DND-41 (cell line): ENCODE measurements around the gene RPP25.

ENCODE experiments used
- EZH2 ChIP-seq: IDR thresholded peaks from 3 replicates; pipeline ENCODE4 v1.6.1; 2012; ENCODE audit warnings: borderline replicate concordance, low read depth, mild to moderate bottlenecking, moderate library complexity, low read length, inconsistent platforms; ENCODE audit not compliant: severe bottlenecking
- TF ChIP-seq, protein P1 (sequence below): IDR thresholded peaks from 2 replicates; pipeline ENCODE4 v1.5.1; 2012; ENCODE audit warnings: borderline replicate concordance, low read length, moderate library complexity, mild to moderate bottlenecking; ENCODE audit not compliant: poor library complexity, severe bottlenecking; ENCODE audit errors: extremely low read depth

DNA sequence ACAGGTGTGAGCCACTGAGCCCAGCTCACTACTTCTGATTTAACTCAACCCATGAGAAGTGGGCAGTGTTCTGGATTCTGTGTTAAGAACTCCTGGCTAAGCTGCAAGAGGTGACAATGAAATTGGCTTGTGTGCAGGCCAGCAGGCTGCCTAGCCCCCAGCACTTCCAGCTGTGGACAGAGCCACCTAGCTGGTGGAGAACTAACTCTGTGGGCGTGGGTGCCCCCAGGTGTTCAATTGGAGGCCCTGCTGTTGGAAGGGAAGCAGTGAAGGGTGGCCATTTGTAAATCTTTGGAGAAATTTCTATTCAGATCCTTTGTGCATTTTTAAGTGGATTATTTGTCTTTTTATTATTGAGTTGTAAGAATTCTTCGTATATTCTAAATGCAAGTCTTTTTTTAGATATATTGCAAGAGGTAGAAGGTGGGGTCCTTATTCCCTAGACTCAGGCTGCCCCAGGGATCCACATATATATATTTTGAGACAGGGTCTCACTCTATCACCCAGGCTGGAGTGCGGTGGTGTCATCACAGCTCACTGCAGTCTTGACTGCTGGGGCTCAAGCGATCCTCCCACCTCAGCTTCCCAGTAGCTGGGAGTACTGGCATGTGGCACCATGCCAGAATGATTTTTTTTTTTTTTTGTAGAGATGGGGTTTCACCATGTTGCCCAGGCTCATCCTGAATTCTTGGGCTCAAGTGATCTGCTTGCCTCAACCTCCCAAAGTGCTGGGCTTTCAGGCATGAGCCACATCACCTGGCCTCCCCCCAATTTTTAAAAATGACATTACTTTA is 31.6 kb upstream of the RPP25 start:
- TF ChIP-seq, protein P1, sequence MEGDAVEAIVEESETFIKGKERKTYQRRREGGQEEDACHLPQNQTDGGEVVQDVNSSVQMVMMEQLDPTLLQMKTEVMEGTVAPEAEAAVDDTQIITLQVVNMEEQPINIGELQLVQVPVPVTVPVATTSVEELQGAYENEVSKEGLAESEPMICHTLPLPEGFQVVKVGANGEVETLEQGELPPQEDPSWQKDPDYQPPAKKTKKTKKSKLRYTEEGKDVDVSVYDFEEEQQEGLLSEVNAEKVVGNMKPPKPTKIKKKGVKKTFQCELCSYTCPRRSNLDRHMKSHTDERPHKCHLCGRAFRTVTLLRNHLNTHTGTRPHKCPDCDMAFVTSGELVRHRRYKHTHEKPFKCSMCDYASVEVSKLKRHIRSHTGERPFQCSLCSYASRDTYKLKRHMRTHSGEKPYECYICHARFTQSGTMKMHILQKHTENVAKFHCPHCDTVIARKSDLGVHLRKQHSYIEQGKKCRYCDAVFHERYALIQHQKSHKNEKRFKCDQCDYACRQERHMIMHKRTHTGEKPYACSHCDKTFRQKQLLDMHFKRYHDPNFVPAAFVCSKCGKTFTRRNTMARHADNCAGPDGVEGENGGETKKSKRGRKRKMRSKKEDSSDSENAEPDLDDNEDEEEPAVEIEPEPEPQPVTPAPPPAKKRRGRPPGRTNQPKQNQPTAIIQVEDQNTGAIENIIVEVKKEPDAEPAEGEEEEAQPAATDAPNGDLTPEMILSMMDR: peak; percentile 56
- TF ChIP-seq EZH2: no peak
